ENCODE data around the gene CABYR.

The CABYR gene

GRCh38 chr18:24153397-24153796 is 14.5 kb downstream of the CABYR start:
- TF ChIP-seq CTCF (IDR thresholded peaks at IDR 0.05; ENCODE audit: low read length, missing control alignments) = no peak
- DNase-seq (ENCODE audit: low read depth) = no peak
- no peak overlapping the region for H3K4me3 ChIP-seq (replicated peaks; ENCODE audit: low read depth, low read length)

DNA sequence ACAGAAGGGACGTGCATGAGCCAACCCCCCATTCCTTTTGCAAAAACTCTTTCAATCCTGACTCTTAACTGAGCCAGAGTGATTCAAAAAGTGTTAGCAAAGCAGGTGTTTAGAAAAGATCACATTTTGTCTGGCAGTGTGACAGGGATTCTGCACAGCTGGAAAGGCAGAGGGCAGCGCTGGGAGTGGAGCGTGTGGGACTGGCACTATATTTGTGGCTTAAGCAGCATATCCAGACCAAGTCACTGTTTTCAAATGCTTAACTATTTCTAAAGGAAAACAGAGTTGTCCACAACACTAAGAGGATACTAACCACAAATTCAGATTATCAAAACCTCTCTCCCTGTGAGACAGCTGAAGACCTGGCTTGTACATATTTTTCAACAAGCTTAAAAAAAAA is 19.0 kb downstream of the CABYR start:
- DNase-seq (ENCODE audit: low read depth) = no peak
- no peak for TF ChIP-seq CTCF (IDR thresholded peaks at IDR 0.05; ENCODE audit: low read length, missing control alignments)
- H3K4me3 ChIP-seq (replicated peaks; ENCODE audit: low read depth, low read length) = no peak overlapping the region

GRCh38 chr18:24160086-24160485 is 21.2 kb downstream of the CABYR start:
- no peak for DNase-seq (ENCODE audit: low read depth)
- TF ChIP-seq CTCF (IDR thresholded peaks at IDR 0.05; ENCODE audit: low read length, missing control alignments) = no peak
- H3K4me3 ChIP-seq (replicated peaks; ENCODE audit: low read depth, low read length) = no peak overlapping the region

GRCh38 chr18:24161304-24161703 is 22.4 kb downstream of the CABYR start:
- no peak overlapping the region for H3K4me3 ChIP-seq (replicated peaks; ENCODE audit: low read depth, low read length)
- TF ChIP-seq CTCF (IDR thresholded peaks at IDR 0.05; ENCODE audit: low read length, missing control alignments) = no peak
- DNase-seq (ENCODE audit: low read depth) = no peak

DNA sequence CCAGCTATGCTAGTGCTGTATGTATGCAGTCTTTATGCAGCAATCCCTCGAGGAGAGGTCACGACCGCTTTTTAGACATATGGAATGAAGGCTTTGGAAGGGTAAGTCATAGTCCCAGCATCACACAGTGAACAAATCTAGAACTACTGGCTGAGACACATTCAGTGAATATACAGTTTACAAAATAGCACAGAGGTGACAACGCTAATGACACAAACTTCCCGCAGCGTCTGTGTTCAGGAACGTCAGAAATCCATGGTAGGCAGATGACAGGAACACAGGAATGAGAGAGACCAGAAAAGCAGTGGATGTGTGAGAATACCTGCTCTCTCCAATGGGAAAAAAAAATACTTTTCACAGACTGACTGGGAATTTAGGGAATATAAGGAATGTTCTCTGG is 29.6 kb downstream of the CABYR start:
- TF ChIP-seq CTCF (IDR thresholded peaks at IDR 0.05; ENCODE audit: low read length, missing control alignments) = no peak
- no peak for DNase-seq (ENCODE audit: low read depth)
- no peak overlapping the region for H3K4me3 ChIP-seq (replicated peaks; ENCODE audit: low read depth, low read length)

GRCh38 chr18:24170360-24170759 is 31.5 kb downstream of the CABYR start:
- DNase-seq (ENCODE audit: low read depth) = no peak
- TF ChIP-seq CTCF (IDR thresholded peaks at IDR 0.05; ENCODE audit: low read length, missing control alignments) = no peak
- H3K4me3 ChIP-seq (replicated peaks; ENCODE audit: low read depth, low read length) = no peak overlapping the region

DNA sequence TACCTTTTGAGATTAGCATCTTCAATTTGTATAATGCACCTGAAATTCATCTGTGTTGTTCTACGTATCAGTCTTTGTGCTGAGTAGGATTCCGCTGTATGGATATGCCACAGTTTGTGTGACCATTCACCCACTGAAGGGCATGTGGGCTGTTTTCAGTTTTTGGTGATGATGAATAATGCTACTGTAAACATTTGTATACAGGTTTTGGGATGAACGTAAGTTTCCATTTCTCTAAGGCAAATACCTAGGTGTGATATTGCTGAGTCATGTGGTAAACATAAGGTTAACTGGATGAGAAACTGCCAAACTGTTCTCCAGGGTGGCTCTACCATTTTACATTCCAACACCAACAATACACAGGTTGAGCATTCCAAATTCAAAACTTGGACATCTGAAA is 35.1 kb downstream of the CABYR start:
- no peak for DNase-seq (ENCODE audit: low read depth)
- no peak for TF ChIP-seq CTCF (IDR thresholded peaks at IDR 0.05; ENCODE audit: low read length, missing control alignments)
- H3K4me3 ChIP-seq (replicated peaks; ENCODE audit: low read depth, low read length) = no peak overlapping the region

Data from fibroblast of pulmonary artery (primary cell).